K562 (cell line): Measurements from ENCODE around the gene ABHD5. TPM values are rescaled to one million over a fixed set of nuclear protein-coding genes. Genes with fewer than 3 reads are reported as not detected.
A peak's percentile ranks its signal among the peaks of the same experiment; 100 is the strongest.
"Not testable (repeated sequence)": the region's sequence is repeated elsewhere in the genome, so short reads cannot be mapped to it uniquely, and the experiment has no call there.

Experiments used
- ATAC-seq: fragments of 200-7000 bp; cut with Tn5 transposase; 3 replicates; pipeline ENCODE4 v1.9.1; 2020; ENCODE audit warnings: moderate library complexity
- BruUV-seq: library from RNA; stranded (reverse); fragments of 400-500 nt; replicated peaks from 2 replicates; lab custom pipeline; 2021; lab: Mats Ljungman, UMichigan
- CTCF ChIA-PET: fragments of 300-600 bp; formaldehyde crosslinking; extraction: SDS; loops from one replicate; lab custom pipeline; 2021; ENCODE audit warnings: low intra/inter-chr PET ratio; lab: Yijun Ruan, JAX
- POLR2A ChIA-PET: fragments of 300-600, 350-650 bp; sonication (Branson Sonifier 250); formaldehyde crosslinking; extraction: SDS; loops from one replicate; lab custom pipeline; 2021; ENCODE audit warnings: antibody characterized with exemption, inconsistent platforms; lab: Yijun Ruan, JAX
- DNase-seq, 4 experiments: peaks; one replicate each; pipeline versions ENCODE4 v3.0.0 to v3.0.0-alpha.2; 2011 to 2018; ENCODE audit warnings: low spot score in 3 of 4, mixed read lengths in 3 of 4; ENCODE audit errors: extremely low read depth in 1 of 4
- FAIRE-seq: peaks from 2 replicates; lab custom pipeline; 2011; peaks lifted over from hg19 to GRCh38; lab: Jason Lieb, UNC
- H2AFZ ChIP-seq: 2 replicates; pipeline ENCODE4 v1.6.0; 2011; ENCODE audit warnings: low read depth, low read length, control low read depth, inconsistent platforms
- H3K27ac ChIP-seq: fragments of 200-600 bp; 3 replicates; pipeline ENCODE4 v1.8.0; 2011; ENCODE audit warnings: low read depth, mild to moderate bottlenecking, control low read depth, inconsistent platforms, low read length, moderate library complexity, mixed read lengths; ENCODE audit errors: extremely low read depth
- H3K27me3 ChIP-seq, 2 experiments: fragments of 300-600 bp in 1 of 2; 2 replicates in 1 of 2; 3 replicates in 1 of 2; pipeline versions ENCODE4 v1.6.0 to v1.8.0; 2011; ENCODE audit warnings: inconsistent platforms in 2 of 2, low read length in 2 of 2, mild to moderate bottlenecking in 1 of 2, mixed read lengths in 1 of 2, moderate library complexity in 1 of 2; ENCODE audit not compliant: control insufficient read depth in 2 of 2, insufficient read depth in 2 of 2
- H3K36me3 ChIP-seq: fragments of 300-600 bp; 3 replicates; pipeline ENCODE4 v1.8.0; 2011; ENCODE audit warnings: mild to moderate bottlenecking, low read length, inconsistent platforms; ENCODE audit not compliant: control insufficient read depth, insufficient read depth
- H3K4me1 ChIP-seq, 2 experiments: fragments of 200-600 bp in 1 of 2; replicated peaks in 1 of 2; 2 replicates in 1 of 2; 3 replicates in 1 of 2; pipeline versions ENCODE4 v1.5.1 to v1.8.0; 2011; ENCODE audit warnings: inconsistent platforms in 2 of 2, low read length in 2 of 2, mild to moderate bottlenecking in 1 of 2, mixed read lengths in 1 of 2, moderate library complexity in 1 of 2; ENCODE audit not compliant: control insufficient read depth in 2 of 2, insufficient read depth in 2 of 2
- H3K4me2 ChIP-seq: 2 replicates; pipeline ENCODE4 v1.6.1; 2011; ENCODE audit warnings: low read length, control low read depth, inconsistent platforms, mixed read lengths; ENCODE audit not compliant: insufficient read depth
- H3K4me3 ChIP-seq: fragments of 200-600 bp; sonication (generic), shearing (Covaris generic); 2 replicates; pipeline ENCODE4 v1.5.1; 2016; ENCODE audit warnings: control low read depth, inconsistent platforms
- H3K79me2 ChIP-seq: fragments of 200-600 bp; 3 replicates; pipeline ENCODE4 v1.8.0; 2011; ENCODE audit warnings: low read length, inconsistent platforms; ENCODE audit not compliant: control insufficient read depth, insufficient read depth
- H3K9ac ChIP-seq, 2 experiments: 2 replicates each; pipeline versions ENCODE4 v1.6.0 to v1.6.1; 2011; ENCODE audit warnings: low read depth in 2 of 2, low read length in 2 of 2, control low read depth in 1 of 2, inconsistent platforms in 1 of 2, mild to moderate bottlenecking in 1 of 2, mixed read lengths in 1 of 2; ENCODE audit not compliant: insufficient read depth in 1 of 2
- H3K9me1 ChIP-seq: one replicate; pipeline ENCODE4 v1.6.0; 2011; ENCODE audit warnings: inconsistent platforms, mild to moderate bottlenecking, low read length, moderate library complexity; ENCODE audit not compliant: control insufficient read depth, insufficient read depth
- H3K9me3 ChIP-seq: replicated peaks from 2 replicates; pipeline ENCODE4 v1.5.1; 2011; ENCODE audit warnings: low read depth, low read length, inconsistent platforms; ENCODE audit not compliant: control insufficient read depth, insufficient read depth
- H4K20me1 ChIP-seq: replicated peaks from 2 replicates; pipeline ENCODE4 v1.6.1; 2011; ENCODE audit warnings: low read length, inconsistent platforms, mixed read lengths; ENCODE audit not compliant: control insufficient read depth, insufficient read depth
- ZNF354B ChIP-seq: fragments of 250-450 bp; sonication (Bioruptor Pico); IDR thresholded peaks from 2 replicates; pipeline ENCODE4 v1.4.0; 2020
- ZNF507 ChIP-seq: conservative IDR thresholded peaks from 2 replicates; pipeline ENCODE4 v1.6.1; 2017; ENCODE audit warnings: missing genetic modification characterization, missing compliant biosample characterization
- WGBS: fragments of 100-300 bp; shearing (Covaris generic); methylation state at CpG from one replicate; pipeline ENCODE4 v1.1.6; 2016; ENCODE audit warnings: low coverage, mixed read lengths; ENCODE audit not compliant: insufficient coverage; ENCODE audit errors: missing lambda C conversion rate; 5-methylcytosine and 5-hydroxymethylcytosine counted together
- in situ Hi-C: fragments of 300-500 bp; cut with MboI; formaldehyde crosslinking; loops from 4 replicates; pipeline ENCODE4 v1.15.0; 2018; ENCODE audit warnings: inconsistent platforms, mixed read lengths
- intact Hi-C: fragments of 100-400 bp; cut with micrococcal nuclease; formaldehyde crosslinking; loops from 2 replicates; pipeline ENCODE4 v1.14.2; 2022
- polyA plus RNA-seq, 8 experiments: library from polyadenylated mRNA; depleted of rRNA in 4 of 8; stranded (reverse) in 5 of 8; unstranded in 3 of 8; fragments of >200 nt; fragmentation: Nextera tagmentation in 2 of 8; fragmentation: Illumina TruSeq in 1 of 8; extraction: Ambion mirVana in 2 of 8; extraction: Trizol in 1 of 8; gene quantifications; 2 replicates each; pipeline versions ENCODE4 v1.2.1 to v1.2.3, GENCODE V29; 2011 to 2014; ENCODE audit warnings: inconsistent platforms in 1 of 8, missing spikeins in 1 of 8
- total RNA-seq, 7 experiments: library from RNA; depleted of rRNA in 6 of 7; stranded (reverse); fragments of >200 nt in 6 of 7; fragmentation: Illumina TruSeq in 2 of 7; extraction: Trizol in 2 of 7; gene quantifications; 2 replicates each; pipeline versions ENCODE4 v1.2.1 to v1.2.3, GENCODE V29; 2011 to 2021; ENCODE audit warnings: low replicate concordance in 1 of 7
- TF ChIP-seq, protein P1 (sequence below): fragments of 250-450 bp; sonication (Bioruptor Pico); IDR thresholded peaks from 2 replicates; pipeline ENCODE4 v1.8.0; 2022; ENCODE audit warnings: moderate library complexity, mild to moderate bottlenecking, inconsistent platforms
- TF ChIP-seq, protein P2 (sequence below): fragments of 450-650 bp; IDR thresholded peaks from 2 replicates; pipeline ENCODE4 v1.6.1; 2018; ENCODE audit warnings: mild to moderate bottlenecking, low read depth; ENCODE audit not compliant: partially characterized antibody
- TF ChIP-seq, protein P3 (sequence below): fragments of 250-450 bp; sonication (Bioruptor Pico); IDR thresholded peaks from 2 replicates; pipeline ENCODE4 v1.8.0; 2022; ENCODE audit warnings: inconsistent platforms

The ABHD5 gene
- total and polyA plus RNA-seq, 9 of the 15 experiments (the other 6 are each of a cell fraction or from before 2014, with no cell fraction given), result 27.8 to 61.7 (median 39.9) TPM

DNA sequence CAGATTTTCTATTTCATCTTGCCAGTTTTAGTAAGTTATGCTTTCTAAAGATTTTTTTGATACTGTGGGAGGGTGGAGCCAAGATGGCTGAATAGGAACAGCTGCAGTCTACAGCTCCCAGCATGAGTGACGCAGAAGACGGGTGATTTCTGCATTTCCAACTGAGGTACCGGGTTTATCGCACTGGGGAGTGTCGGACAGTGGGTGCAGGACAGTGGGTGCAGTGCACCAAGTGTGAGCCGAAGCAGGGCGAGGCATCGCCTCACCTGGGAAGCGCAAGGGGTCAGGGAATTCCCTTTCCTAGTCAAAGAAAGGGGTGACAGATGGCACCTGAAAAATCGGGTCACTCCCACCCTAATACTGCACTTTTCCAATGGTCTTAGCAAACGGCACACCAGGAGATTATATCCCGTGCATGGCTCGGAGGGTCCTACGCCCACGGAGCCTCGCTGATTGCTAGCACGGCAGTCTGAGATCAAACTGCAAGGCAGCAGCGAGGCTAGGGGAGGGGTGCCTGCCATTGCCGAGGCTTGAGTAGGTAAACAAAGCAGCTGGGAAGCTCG lies 11.8 kb upstream of the ABHD5 start (continued):
- TF ChIP-seq, protein P1, sequence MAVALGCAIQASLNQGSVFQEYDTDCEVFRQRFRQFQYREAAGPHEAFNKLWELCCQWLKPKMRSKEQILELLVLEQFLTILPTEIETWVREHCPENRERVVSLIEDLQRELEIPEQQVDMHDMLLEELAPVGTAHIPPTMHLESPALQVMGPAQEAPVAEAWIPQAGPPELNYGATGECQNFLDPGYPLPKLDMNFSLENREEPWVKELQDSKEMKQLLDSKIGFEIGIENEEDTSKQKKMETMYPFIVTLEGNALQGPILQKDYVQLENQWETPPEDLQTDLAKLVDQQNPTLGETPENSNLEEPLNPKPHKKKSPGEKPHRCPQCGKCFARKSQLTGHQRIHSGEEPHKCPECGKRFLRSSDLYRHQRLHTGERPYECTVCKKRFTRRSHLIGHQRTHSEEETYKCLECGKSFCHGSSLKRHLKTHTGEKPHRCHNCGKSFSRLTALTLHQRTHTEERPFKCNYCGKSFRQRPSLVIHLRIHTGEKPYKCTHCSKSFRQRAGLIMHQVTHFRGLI (CRISPR knock-in tag), result 0 out of 2 replicates have a peak, but pooled peaks have one; percentile 28
- TF ChIP-seq, protein P2, sequence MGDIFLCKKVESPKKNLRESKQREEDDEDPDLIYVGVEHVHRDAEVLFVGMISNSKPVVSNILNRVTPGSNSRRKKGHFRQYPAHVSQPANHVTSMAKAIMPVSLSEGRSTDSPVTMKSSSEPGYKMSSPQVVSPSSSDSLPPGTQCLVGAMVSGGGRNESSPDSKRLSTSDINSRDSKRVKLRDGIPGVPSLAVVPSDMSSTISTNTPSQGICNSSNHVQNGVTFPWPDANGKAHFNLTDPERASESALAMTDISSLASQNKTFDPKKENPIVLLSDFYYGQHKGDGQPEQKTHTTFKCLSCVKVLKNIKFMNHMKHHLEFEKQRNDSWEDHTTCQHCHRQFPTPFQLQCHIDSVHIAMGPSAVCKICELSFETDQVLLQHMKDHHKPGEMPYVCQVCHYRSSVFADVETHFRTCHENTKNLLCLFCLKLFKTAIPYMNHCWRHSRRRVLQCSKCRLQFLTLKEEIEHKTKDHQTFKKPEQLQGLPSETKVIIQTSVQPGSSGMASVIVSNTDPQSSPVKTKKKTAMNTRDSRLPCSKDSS, result peak; percentile 78
- TF ChIP-seq, protein P3, sequence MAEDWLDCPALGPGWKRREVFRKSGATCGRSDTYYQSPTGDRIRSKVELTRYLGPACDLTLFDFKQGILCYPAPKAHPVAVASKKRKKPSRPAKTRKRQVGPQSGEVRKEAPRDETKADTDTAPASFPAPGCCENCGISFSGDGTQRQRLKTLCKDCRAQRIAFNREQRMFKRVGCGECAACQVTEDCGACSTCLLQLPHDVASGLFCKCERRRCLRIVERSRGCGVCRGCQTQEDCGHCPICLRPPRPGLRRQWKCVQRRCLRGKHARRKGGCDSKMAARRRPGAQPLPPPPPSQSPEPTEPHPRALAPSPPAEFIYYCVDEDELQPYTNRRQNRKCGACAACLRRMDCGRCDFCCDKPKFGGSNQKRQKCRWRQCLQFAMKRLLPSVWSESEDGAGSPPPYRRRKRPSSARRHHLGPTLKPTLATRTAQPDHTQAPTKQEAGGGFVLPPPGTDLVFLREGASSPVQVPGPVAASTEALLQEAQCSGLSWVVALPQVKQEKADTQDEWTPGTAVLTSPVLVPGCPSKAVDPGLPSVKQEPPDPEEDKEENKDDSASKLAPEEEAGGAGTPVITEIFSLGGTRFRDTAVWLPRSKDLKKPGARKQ (CRISPR knock-in tag), result peak; percentile 67; the same call in 1 of the 2 replicates
- TF ChIP-seq, all 486 proteins: peak for 16; not testable (repeated sequence) for 470

DNA sequence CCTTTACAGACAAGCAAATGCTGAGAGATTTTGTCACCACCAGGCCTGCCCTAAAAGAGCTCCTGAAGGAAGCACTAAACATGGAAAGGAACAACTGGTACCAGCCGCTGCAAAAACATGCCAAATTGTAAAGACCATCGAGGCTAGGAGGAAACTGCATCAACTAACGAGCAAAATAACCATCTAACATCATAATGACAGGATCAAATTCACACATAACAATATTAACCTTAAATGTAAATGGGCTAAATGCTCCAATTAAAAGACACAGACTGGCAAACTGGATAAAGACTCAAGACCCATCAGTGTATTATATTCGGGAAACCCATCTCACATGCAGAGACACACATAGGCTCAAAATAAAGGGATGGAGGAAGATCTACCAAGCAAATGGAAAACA lies 9.9 kb upstream of the ABHD5 start:
- ATAC-seq, H4K20me1 ChIP-seq, BruUV-seq, H3K9ac ChIP-seq, POLR2A ChIA-PET, H3K36me3 ChIP-seq, H3K4me3 ChIP-seq, H2AFZ ChIP-seq, in situ Hi-C loops, FAIRE-seq, H3K4me2 ChIP-seq, H3K9me1 ChIP-seq, DNase-seq, H3K27ac ChIP-seq, intact Hi-C loops, CTCF ChIA-PET, H3K27me3 ChIP-seq: not testable (repeated sequence)
- Histone ChIP-seq H3K9me3 (peaks cover 13% of the 10 kb centered on the region), H3K79me2 (peaks cover 17% of the 10 kb centered on the region), H3K4me1 (peaks cover 10 to 25% of the 10 kb centered on the region in 2 experiments)
- 83% methylated on average over 4 of the region's 4 CpGs for WGBS
- TF ChIP-seq ZNF507 (peak; percentile 96), ZNF354B (CRISPR knock-in tag) (peak; percentile 63; the same call in 1 of the 2 replicates)
